ENCODE data around the gene PRAC2.

DNA sequence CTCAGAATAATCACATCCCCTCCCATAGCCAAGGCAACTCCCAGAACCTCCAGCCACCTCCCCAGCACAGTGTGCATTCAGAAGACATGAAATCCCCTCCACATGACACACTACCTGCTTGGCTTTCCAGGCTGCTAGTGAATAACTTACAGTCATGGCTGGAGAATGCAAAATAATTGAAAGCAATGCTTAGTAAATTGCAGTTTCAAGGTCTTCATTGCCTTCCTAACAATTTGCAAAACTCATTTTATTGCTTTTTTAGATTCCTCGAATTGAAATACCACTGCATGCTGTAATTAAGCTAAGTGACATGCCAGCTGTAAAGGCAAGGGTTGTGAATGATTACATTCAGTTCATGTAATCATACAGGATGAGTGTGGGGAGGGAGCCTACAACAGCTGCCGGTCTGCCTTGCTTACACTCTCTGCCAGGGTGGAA is 34.6 kb downstream of the PRAC2 start:
- TF ChIP-seq EP300 (IDR thresholded peaks at IDR 0.05; ENCODE audit: borderline replicate concordance) (no peak), CREB1 (IDR thresholded peaks at IDR 0.05; ENCODE audit: low read depth) (no peak), RAD21 (IDR thresholded peaks at IDR 0.05; ENCODE audit: low read depth) (no peak), REST (IDR thresholded peaks at IDR 0.05; ENCODE audit: low read depth) (no peak), CEBPB (IDR thresholded peaks at IDR 0.05) (no peak), FOXM1 (IDR thresholded peaks at IDR 0.05; ENCODE audit: borderline replicate concordance, low read depth) (no peak), TAF1 (IDR thresholded peaks at IDR 0.05; ENCODE audit: low read depth) (no peak), TCF12 (IDR thresholded peaks at IDR 0.05; ENCODE audit: low read depth) (no peak), USF1 (IDR thresholded peaks at IDR 0.05) (no peak), MAX (IDR thresholded peaks at IDR 0.05) (no peak), YY1 (IDR thresholded peaks at IDR 0.05; ENCODE audit: low read depth) (no peak), EGR1 (IDR thresholded peaks at IDR 0.05) (no peak)
